Measurements from ENCODE around the gene CCNB1IP1. TPM values are rescaled to one million over a fixed set of nuclear protein-coding genes. Genes with fewer than 3 reads are reported as not detected.

CCNB1IP1 gene
- total RNA-seq, 4 donors from 2014 or later = 46.5 to 68.4 (median 49.9) TPM

DNA sequence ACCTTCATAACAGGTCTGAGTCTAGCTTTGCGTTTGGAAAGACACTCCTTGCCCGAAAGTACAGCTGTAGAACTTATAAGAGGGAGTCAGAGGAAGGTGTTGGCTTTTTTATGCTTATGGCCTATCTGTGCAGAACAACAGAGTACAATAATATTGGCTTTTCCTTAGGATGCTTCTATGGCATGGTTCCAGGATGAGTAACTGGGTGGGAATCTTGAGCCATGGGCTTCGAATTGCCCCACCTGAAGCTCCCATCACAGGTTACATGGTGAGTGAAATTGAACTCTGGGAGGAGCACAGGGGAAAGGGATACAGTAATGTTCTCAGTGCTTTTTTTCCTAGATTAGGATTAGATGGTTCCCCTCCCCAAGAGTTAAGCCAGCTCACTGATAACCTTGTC, 23.3 kb upstream of the CCNB1IP1 start:
- H3K9me3 ChIP-seq = no peaks in the 10 kb centered on the region
- H3K4me3 ChIP-seq = no peak overlapping the region
- H3K36me3 ChIP-seq = peaks cover 0 to 92% (median 0%) of the 10 kb centered on the region in 3 donors
- H3K27ac ChIP-seq = no peak overlapping the region
- no peaks in the 10 kb centered on the region for H3K4me1 ChIP-seq
- WGBS, 2 donors = 88 to 93% methylated on average over 3 of the region's 3 CpGs
- DNase-seq (ENCODE audit: low spot score in 2 of 2) = no peak
- TF ChIP-seq POLR2A (IDR thresholded peaks at IDR 0.05) = no peak
- no peak for TF ChIP-seq EP300 (IDR thresholded peaks at IDR 0.05)
- TF ChIP-seq, protein P1, sequence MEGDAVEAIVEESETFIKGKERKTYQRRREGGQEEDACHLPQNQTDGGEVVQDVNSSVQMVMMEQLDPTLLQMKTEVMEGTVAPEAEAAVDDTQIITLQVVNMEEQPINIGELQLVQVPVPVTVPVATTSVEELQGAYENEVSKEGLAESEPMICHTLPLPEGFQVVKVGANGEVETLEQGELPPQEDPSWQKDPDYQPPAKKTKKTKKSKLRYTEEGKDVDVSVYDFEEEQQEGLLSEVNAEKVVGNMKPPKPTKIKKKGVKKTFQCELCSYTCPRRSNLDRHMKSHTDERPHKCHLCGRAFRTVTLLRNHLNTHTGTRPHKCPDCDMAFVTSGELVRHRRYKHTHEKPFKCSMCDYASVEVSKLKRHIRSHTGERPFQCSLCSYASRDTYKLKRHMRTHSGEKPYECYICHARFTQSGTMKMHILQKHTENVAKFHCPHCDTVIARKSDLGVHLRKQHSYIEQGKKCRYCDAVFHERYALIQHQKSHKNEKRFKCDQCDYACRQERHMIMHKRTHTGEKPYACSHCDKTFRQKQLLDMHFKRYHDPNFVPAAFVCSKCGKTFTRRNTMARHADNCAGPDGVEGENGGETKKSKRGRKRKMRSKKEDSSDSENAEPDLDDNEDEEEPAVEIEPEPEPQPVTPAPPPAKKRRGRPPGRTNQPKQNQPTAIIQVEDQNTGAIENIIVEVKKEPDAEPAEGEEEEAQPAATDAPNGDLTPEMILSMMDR (IDR thresholded peaks at IDR 0.05) = no peak
- H3K27me3 ChIP-seq = no peaks in the 10 kb centered on the region

DNA sequence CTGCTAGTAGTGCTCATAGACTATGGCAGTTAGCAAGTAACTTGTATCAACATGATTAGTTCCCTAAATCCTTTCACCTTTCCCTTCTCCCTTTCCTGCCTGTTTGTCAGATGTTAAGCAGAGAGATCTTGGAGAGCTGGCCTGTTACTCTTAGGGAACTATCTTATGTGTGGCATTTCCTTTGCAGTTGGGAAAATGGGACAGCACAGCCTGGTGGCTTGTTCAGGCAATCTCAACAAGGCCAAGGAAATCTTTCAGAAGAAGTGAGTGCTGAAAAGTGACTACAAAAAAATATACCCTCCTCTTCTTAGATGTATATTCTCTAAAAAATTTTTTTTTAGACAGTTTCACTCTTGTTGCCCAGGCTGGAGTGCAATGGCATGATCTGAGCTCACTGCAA, 17.8 kb upstream of the CCNB1IP1 start:
- Histone ChIP-seq H3K4me1 (no peaks in the 10 kb centered on the region), H3K27me3 (no peaks in the 10 kb centered on the region), H3K27ac (no peak overlapping the region), H3K4me3 (no peak overlapping the region), H3K36me3 (peaks cover 0 to 99% (median 0%) of the 10 kb centered on the region in 3 donors), H3K9me3 (no peaks in the 10 kb centered on the region)
- no peak for DNase-seq (ENCODE audit: low spot score in 2 of 2)
- TF ChIP-seq, protein P1 (IDR thresholded peaks at IDR 0.05) = no peak
- TF ChIP-seq EP300 (IDR thresholded peaks at IDR 0.05) (no peak), POLR2A (IDR thresholded peaks at IDR 0.05) (no peak)

DNA sequence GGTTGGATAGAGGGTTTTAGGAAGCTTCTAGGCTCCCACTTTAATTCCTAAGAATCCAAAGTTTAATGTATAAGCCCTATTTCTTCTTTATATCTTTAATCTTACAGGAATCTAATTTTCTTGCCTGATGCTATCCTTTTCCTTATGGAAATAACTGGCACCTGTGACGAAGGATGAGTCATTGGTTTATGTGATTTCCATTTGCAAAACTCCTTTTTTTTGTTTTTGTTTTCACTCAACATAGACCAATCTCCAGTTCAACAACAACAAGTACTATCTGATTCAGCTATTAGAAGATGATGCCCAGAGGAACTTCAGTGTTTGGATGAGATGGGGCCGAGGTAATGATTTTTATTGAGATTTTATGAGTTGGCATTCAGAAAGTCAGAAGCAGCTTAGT, 17.2 kb upstream of the CCNB1IP1 start:
- Histone ChIP-seq H3K36me3 (peaks cover 0 to 99% (median 0%) of the 10 kb centered on the region in 3 donors), H3K4me1 (no peaks in the 10 kb centered on the region), H3K27ac (no peak overlapping the region), H3K4me3 (no peak overlapping the region), H3K9me3 (no peaks in the 10 kb centered on the region), H3K27me3 (no peaks in the 10 kb centered on the region)
- TF ChIP-seq POLR2A (IDR thresholded peaks at IDR 0.05) = no peak
- no peak for TF ChIP-seq EP300 (IDR thresholded peaks at IDR 0.05)
- TF ChIP-seq, protein P1 (IDR thresholded peaks at IDR 0.05) = no peak
- DNase-seq (ENCODE audit: low spot score in 2 of 2) = no peak
- 93 to 94% methylated on average over 2 of the region's 2 CpGs for WGBS, 2 donors

DNA sequence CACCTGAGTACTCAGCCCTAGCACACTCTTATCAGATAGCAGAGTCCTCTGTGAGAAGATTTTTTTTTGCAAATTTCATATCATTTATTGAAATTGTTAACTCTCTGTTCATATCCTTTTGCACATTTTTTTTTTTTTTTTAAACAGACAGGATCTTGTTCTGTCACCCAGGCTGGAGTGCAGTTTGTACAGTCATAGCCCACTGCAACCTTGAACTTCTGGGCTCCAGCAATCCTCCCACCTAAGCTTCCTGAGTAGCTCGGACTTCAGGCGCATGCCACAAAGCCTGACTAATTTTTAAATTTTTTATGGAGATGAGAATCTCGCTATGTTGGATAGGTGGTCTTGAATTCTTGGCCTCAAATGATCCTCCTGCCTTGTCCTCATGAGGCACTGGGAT, 14.7 kb upstream of the CCNB1IP1 start:
- Histone ChIP-seq H3K4me3 (no peak overlapping the region), H3K27ac (no peak overlapping the region), H3K36me3 (peaks cover 0 to 79% (median 0%) of the 10 kb centered on the region in 3 donors), H3K4me1 (peaks cover 0 to 12% (median 6%) of the 10 kb centered on the region in 4 donors), H3K9me3 (no peaks in the 10 kb centered on the region), H3K27me3 (no peaks in the 10 kb centered on the region)
- TF ChIP-seq EP300 (IDR thresholded peaks at IDR 0.05) = no peak
- TF ChIP-seq, protein P1 (IDR thresholded peaks at IDR 0.05) = no peak
- no peak for TF ChIP-seq POLR2A (IDR thresholded peaks at IDR 0.05)
- 91 to 97% methylated on average over 3 of the region's 3 CpGs for WGBS, 2 donors
- no peak for DNase-seq (ENCODE audit: low spot score in 2 of 2)

DNA sequence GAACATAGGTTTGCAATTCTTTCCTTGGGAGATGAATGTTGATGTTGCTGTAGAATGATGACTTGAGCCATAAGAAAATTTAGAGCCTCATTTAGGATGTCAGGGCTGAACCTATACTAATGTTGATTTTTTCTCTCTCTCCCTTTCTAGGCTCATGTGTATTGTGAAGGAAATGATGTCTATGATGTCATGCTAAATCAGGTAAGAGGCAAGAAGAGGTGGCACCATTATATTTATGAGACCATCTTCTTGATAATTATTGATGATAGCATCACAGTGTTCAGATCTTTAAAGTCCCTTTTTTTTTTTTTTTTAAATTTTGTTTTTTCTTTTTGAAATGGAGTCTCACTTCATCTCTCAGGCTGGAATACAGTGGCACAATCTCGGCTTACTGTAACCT, 13.6 kb upstream of the CCNB1IP1 start:
- DNase-seq (ENCODE audit: low spot score in 2 of 2) = no peak
- Histone ChIP-seq H3K27me3 (no peaks in the 10 kb centered on the region), H3K4me1 (peaks cover 0 to 16% (median 6%) of the 10 kb centered on the region in 4 donors), H3K9me3 (no peaks in the 10 kb centered on the region), H3K4me3 (no peak overlapping the region), H3K27ac (no peak overlapping the region), H3K36me3 (peaks cover 0 to 69% (median 0%) of the 10 kb centered on the region in 3 donors)
- 93 to 100% methylated on average over 1 of the region's 1 CpG for WGBS, 2 donors
- TF ChIP-seq POLR2A (IDR thresholded peaks at IDR 0.05) (no peak), EP300 (IDR thresholded peaks at IDR 0.05) (no peak)
- TF ChIP-seq, protein P1 (IDR thresholded peaks at IDR 0.05) = no peak

Data from tibial nerve (tissue), 4 donors.